Upper lobe of left lung (tissue), 6 donors: ENCODE data around the gene ERO1A. TPM values are rescaled to one million over a fixed set of nuclear protein-coding genes. Genes with fewer than 3 reads are reported as not detected.

Experiments
- ATAC-seq, 2 donors: fragments of 200-7000 bp; cut with Tn5 transposase; one replicate each; pipeline ENCODE4 v1.9.1; 2022; ENCODE audit warnings: mild to moderate bottlenecking in 2 of 2, moderate library complexity in 2 of 2; ENCODE audit not compliant: low FRiP score in 2 of 2
- DNase-seq, 2 donors: peaks; one replicate each; pipeline ENCODE4 v3.0.0-alpha.2; 2019 to 2020
- H3K27ac ChIP-seq, 4 donors: fragments of 200-600 bp; sonication (generic); one replicate each; pipeline ENCODE4 v1.5.1; 2016 to 2019
- H3K27me3 ChIP-seq, 4 donors: fragments of 200-600 bp; sonication (generic); one replicate each; pipeline ENCODE4 v1.5.1; 2017 to 2019
- H3K36me3 ChIP-seq, 4 donors: fragments of 200-600 bp; sonication (generic); one replicate each; pipeline ENCODE4 v1.5.1; 2016 to 2019
- H3K4me1 ChIP-seq, 4 donors: fragments of 200-600 bp; sonication (generic); one replicate each; pipeline ENCODE4 v1.5.1; 2018 to 2019
- H3K4me3 ChIP-seq, 4 donors: fragments of 200-600 bp; sonication (generic); one replicate each; pipeline ENCODE4 v1.5.1; 2017 to 2019; ENCODE audit warnings: mild to moderate bottlenecking in 2 of 4, moderate library complexity in 1 of 4
- H3K9me3 ChIP-seq, 4 donors: fragments of 200-600 bp; sonication (generic); one replicate each; pipeline ENCODE4 v1.5.1; 2018 to 2019
- EP300 ChIP-seq, 4 donors: sonication (generic); formaldehyde crosslinking; IDR thresholded peaks; one replicate each; pipeline ENCODE4 v1.5.1; 2017; ENCODE audit warnings: antibody characterized with exemption in 4 of 4, control low read depth in 2 of 4
- POLR2A ChIP-seq, 4 donors: fragments of 450-650 bp; IDR thresholded peaks; one replicate each; pipeline ENCODE4 v1.5.1; 2016 to 2017; ENCODE audit warnings: antibody characterized with exemption in 4 of 4, mild to moderate bottlenecking in 2 of 4
- POLR2AphosphoS5 ChIP-seq, 2 donors: sonication (generic); formaldehyde crosslinking; IDR thresholded peaks; one replicate each; pipeline ENCODE4 v1.5.1; 2017; ENCODE audit warnings: antibody characterized with exemption in 2 of 2
- WGBS, 2 donors: methylation state at CpG; one replicate each; pipeline ENCODE4 v1.1.5; 2017 to 2018; 5-methylcytosine and 5-hydroxymethylcytosine counted together
- total RNA-seq, 6 donors: library from RNA; depleted of rRNA in 4 of 6; stranded (reverse); fragments of >200 nt in 4 of 6; gene quantifications; one replicate each; pipeline versions ENCODE4 v1.1.0 to v1.2.1, GENCODE V29; 2016 to 2021
- TF ChIP-seq, protein P1 (sequence below), 6 experiments: fragments of 450-650 bp in 4 of 6; fragments of 200-600 bp in 2 of 6; sonication (generic) in 2 of 6; IDR thresholded peaks; one replicate each; pipeline ENCODE4 v1.5.1; 2016 to 2019; ENCODE audit warnings: antibody characterized with exemption in 6 of 6
- donor health status: DM: no; HTN: no; CAD: no; lungs with moderate emphysema.
- donor health status: DM: no; HTN: yes; CAD: no; lungs with severe emphysema.

ERO1A gene
- total RNA-seq, 6 donors from 2014 or later = 36.4 to 63.4 (median 50.9) TPM

DNA sequence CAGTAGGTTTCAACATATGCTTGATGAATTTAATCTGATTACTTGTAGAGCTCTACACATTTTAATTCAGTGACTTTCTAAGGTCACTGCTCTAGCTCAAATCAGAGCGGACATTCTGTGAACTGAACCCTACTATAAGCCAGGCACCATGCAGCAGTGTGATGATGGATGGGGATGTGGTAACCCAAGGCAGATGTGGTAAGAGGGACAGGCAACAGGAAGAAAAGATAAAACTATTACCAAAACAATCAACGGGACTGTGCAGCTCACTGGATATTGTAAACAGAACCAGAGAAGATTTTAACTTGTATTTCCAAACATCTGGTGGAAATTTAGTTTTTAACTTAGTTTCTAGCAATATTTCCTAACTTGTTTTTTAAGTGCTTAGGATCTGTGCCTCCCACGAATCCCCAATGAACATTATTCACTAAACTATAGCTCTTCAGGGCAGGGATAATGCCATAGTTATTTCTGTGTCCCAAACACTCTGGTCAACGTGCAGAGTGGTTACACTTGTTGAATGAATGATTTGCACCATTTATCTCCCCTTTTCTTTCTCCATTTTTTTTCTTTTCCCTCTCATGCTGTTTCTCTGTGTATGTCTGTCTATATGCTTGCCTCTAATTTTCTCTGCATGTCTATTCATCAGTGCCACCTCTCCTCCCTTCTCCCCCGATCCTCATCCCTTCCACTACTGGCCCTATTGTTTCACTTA is 3.0 kb downstream of the ERO1A start:
- Histone ChIP-seq H3K36me3 (no peaks in the 10 kb centered on the region), H3K27me3 (no peaks in the 10 kb centered on the region), H3K27ac (no peak overlapping the region), H3K4me3 (no peak overlapping the region), H3K9me3 (no peaks in the 10 kb centered on the region), H3K4me1 (peaks cover 14 to 47% (median 33%) of the 10 kb centered on the region in 4 donors)
- TF ChIP-seq POLR2AphosphoS5 (IDR thresholded peaks at IDR 0.05) (no peak), POLR2A (IDR thresholded peaks at IDR 0.05) (no peak), EP300 (IDR thresholded peaks at IDR 0.05) (no peak)
- TF ChIP-seq, protein P1, sequence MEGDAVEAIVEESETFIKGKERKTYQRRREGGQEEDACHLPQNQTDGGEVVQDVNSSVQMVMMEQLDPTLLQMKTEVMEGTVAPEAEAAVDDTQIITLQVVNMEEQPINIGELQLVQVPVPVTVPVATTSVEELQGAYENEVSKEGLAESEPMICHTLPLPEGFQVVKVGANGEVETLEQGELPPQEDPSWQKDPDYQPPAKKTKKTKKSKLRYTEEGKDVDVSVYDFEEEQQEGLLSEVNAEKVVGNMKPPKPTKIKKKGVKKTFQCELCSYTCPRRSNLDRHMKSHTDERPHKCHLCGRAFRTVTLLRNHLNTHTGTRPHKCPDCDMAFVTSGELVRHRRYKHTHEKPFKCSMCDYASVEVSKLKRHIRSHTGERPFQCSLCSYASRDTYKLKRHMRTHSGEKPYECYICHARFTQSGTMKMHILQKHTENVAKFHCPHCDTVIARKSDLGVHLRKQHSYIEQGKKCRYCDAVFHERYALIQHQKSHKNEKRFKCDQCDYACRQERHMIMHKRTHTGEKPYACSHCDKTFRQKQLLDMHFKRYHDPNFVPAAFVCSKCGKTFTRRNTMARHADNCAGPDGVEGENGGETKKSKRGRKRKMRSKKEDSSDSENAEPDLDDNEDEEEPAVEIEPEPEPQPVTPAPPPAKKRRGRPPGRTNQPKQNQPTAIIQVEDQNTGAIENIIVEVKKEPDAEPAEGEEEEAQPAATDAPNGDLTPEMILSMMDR (IDR thresholded peaks at IDR 0.05) = no peak
- no peak for ATAC-seq
- DNase-seq = peak in 1 of 2 donors; percentile 42
- 49 to 51% methylated on average over 5 of the region's 5 CpGs for WGBS, 2 donors

DNA sequence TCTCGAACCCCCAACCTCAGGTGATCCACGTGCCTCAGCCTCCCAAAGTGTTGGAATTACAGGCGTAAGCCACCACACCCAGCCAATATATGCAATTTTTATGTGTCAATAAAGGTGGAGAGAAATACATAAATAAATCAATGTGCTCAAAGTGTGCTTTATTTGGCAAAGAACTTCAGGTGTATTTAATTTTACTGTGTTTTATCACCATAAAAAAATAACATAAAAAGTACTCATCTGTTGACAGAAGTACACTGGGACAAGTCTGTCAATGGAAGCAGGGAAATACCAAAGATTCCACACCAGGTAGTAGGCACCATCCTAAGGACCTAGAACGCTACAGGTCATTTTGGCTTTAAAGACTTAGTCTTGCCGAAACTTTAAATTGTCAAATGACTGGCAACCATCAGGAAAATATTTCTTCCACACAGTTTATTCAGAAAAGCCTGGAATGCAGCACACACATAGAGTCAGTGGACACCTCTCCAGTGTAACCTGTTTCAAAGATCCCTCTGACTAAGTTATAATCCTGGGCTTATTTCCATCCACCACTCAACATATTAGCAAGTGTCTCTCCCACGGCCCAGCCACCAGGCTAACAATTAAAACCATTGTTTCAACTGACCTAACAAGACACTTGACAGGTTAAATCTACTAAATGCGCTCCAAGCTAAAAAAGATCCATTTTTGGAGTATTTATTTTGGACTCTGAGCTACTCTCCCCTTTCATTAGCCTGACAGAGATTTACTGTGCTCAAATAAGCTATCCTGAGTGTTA is 4.2 kb downstream of the ERO1A start:
- Histone ChIP-seq H3K4me1 (peaks cover 12 to 43% (median 31%) of the 10 kb centered on the region in 4 donors), H3K36me3 (no peaks in the 10 kb centered on the region), H3K27me3 (no peaks in the 10 kb centered on the region), H3K27ac (no peak overlapping the region), H3K4me3 (no peak overlapping the region), H3K9me3 (no peaks in the 10 kb centered on the region)
- no peak for TF ChIP-seq POLR2A (IDR thresholded peaks at IDR 0.05)
- no peak for TF ChIP-seq EP300 (IDR thresholded peaks at IDR 0.05)
- TF ChIP-seq POLR2AphosphoS5 (IDR thresholded peaks at IDR 0.05) = no peak
- TF ChIP-seq, protein P1 (IDR thresholded peaks at IDR 0.05) = no peak
- ATAC-seq (no peak), DNase-seq (no peak)
- WGBS, 2 donors = 78 to 81% methylated on average over 7 of the region's 7 CpGs

- Histone ChIP-seq H3K4me3 (no peak overlapping the region), H3K4me1 (peaks cover 0 to 20% (median 0%) of the 10 kb centered on the region in 4 donors)
- ATAC-seq = no peak
Observed at GRCh38 chr14:52686176-52686575, 9.2 kb downstream of the ERO1A start.

DNA sequence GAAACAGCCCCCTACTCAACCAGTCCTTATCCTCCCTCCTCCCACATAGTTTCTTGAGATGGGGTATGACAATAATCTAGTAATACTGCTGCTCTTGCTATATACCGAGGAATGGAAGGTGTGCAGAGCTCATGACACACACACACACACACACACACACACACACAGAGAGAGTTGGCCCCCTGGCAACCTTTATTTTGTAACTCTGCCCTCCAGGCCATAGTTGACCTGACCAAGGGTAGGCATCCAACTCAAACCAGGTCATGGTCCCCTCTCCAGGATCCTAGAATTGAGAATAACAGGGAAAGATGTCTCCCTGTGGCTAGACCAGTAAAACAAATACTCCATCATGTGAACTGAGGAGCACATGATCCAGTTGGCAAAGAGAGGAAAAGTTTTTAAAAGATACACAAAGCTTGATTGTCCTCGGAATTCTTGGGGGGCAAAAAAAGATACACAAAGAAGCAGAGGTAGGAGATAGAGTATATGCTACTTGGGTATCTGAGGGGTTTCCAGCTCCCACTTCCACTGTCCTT is 11.3 kb downstream of the ERO1A start:
- TF ChIP-seq POLR2A (IDR thresholded peaks at IDR 0.05) = no peak
- no peak overlapping the region for H3K4me3 ChIP-seq
- DNase-seq (no peak), ATAC-seq (no peak)
- no peak overlapping the region for H3K27ac ChIP-seq
- WGBS, 2 donors = 70 to 81% methylated on average over 2 of the region's 2 CpGs
- H3K36me3 ChIP-seq = peaks cover 0 to 17% (median 4%) of the 10 kb centered on the region in 4 donors
- H3K4me1 ChIP-seq = peaks cover 0 to 17% (median 0%) of the 10 kb centered on the region in 4 donors
- H3K9me3 ChIP-seq = no peaks in the 10 kb centered on the region
- H3K27me3 ChIP-seq = no peaks in the 10 kb centered on the region

More at GRCh38 chr14:52686176-52686575, 9.2 kb downstream of the ERO1A start:
- DNase-seq = no peak
- H3K9me3 ChIP-seq = no peaks in the 10 kb centered on the region
- peaks cover 0 to 12% (median 2%) of the 10 kb centered on the region in 4 donors for H3K36me3 ChIP-seq
- TF ChIP-seq POLR2AphosphoS5 (IDR thresholded peaks at IDR 0.05) = no peak
- TF ChIP-seq, protein P1 (IDR thresholded peaks at IDR 0.05) = no peak
- no peak for TF ChIP-seq POLR2A (IDR thresholded peaks at IDR 0.05)
- no peak for TF ChIP-seq EP300 (IDR thresholded peaks at IDR 0.05)
- no peaks in the 10 kb centered on the region for H3K27me3 ChIP-seq
- 100% methylated on average over 1 of the region's 1 CpG for WGBS, 2 donors
- H3K27ac ChIP-seq = no peak overlapping the region

DNA sequence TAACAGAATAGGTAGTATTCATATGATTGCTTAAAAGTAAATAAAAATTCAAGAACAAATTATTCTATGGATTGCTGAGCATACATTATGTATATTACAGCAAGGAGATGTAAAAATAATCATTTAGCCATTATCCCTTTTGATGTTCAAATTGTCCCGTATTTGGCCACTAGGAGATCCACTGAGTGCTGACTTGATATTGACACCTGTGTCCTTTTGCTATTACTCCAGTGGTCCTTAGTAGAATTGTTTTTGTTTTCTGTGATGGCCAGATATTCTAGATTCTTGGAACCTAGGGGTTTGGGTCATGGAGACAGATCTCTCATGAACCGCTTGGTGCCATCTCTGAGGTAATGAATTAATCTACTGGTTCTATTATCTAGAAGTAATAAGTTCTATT is 16.8 kb downstream of the ERO1A start:
- WGBS, 2 donors = 98 to 100% methylated on average over 2 of the region's 2 CpGs
- Histone ChIP-seq H3K9me3 (no peaks in the 10 kb centered on the region), H3K36me3 (peaks cover 8 to 64% (median 12%) of the 10 kb centered on the region in 4 donors), H3K4me1 (no peaks in the 10 kb centered on the region), H3K27ac (no peak overlapping the region), H3K27me3 (no peaks in the 10 kb centered on the region), H3K4me3 (no peak overlapping the region)
- no peak for DNase-seq
- ATAC-seq = no peak
- TF ChIP-seq EP300 (IDR thresholded peaks at IDR 0.05) = no peak
- TF ChIP-seq, protein P1 (IDR thresholded peaks at IDR 0.05) = peak in 1 of 6 experiments; percentile 35
